CD4-positive, alpha-beta T cell treated with Interferon alpha-2 for 1 hour (primary cell): Measurements from ENCODE around the gene SMARCA2.

ENCODE experiments used
- DNase-seq, 2 donors: peaks; one replicate each; pipeline ENCODE4 v3.0.0-alpha.2; 2020 to 2022

SMARCA2 gene

DNA sequence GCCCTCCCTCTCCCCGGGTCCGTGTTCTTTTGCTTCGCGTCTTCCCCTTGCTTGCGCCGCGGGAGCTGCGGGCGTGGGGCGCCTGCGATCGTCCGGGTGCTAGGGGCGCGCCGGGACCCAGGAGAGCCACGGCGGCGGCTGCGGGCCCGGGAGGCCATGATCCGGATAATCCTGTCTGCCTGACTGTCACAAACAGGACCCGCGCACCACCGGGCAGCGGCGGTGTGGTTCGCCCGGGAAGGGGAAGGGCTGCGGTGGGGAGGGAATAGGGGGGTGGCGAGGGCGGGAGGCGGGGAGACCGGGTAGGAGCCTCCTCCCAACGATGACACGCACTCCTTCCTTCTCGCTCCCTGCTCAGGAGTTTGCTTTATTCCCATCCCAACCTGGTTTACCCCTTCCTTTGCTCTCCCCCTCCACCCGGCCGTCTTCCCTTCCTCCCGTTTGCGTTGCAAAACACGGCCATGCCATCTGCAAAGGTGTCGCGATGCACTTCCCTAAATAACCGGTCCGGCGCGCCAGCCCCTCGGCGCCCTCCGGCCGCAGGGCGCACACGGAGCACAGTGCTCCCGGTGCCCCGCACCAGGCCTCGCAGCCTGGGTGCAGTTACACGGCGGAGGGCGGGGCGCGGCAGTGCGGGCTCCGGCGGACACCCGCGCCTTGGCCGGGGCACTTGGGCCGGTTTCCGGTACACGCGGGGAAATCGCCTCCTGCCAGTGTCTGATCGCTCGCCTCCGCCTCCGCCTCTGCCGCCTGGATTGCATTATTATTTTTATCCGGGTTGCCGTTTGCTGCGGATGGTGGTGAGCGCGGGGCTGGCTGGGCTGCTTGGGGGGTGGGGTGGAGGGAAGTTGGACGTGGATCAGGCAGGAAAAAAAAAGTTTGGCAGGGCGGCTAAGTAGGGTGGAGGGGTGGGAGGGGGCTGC, 1.5 kb downstream of the SMARCA2 start:
- peak; percentile 51 to 73 for DNase-seq

DNA sequence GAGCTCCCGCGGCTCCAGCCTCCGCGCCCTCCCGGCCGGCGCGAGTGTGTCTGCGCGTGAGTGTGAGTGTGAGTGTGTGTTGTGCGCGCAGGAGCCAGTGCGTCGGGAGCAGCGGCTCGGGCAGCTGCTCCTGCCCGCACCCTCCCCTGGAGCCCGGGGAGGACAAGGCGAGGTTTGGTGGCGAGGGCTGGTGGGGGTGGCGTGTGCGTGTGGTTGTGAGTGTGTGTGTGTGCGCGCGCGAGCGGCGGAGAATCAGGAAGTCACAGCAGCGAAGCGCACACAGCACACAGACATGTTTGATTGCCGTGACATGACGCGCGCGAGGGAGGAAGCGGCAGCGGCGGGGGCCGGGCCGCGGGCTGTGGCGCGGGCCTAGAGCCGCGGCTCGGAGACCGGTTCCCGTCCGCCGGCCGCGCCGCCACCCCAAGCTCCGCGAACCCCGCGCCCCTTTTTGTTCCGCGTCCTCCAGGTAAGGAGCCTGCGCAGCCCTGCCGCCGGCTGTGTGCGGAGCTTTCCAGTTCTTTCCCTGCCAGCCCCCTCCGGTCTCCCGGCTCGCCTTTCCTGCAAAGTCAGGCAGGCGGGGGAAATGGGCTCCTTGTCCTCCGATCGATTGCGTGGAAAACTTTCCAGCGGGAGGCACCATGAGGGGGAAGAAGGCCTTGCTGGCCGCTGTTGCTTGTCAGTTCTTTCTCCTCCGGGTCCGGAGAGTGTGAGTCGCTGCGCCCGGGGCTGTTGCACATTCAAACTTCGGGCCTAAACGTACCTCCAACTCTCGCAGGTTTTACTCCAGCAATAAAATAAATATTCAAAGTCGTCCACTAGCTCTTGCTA, 2.4 kb downstream of the SMARCA2 start:
- peak; percentile 87 to 89 for DNase-seq

DNA sequence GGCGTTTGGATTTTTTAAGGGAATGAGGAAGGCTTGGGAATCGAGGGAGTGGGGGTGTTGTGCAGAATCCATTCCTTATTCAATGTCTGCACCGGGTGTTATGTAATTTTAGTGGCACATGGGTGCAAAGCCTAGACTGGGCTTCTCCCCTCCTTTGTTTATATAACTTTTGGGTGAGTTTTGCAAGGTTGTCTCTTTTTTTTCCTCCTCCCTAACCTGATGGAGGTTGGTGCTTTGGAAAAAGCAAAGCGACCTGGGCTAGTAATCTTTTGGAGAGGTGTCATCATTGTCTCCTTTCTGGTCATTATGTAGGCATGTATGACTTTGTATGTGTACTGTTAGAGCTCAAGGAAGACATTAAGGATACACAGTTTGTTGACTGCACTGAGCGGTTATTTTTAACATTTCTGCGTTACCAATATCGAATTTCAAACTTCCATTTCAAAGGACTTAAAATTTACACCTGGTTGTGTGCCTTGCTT, 3.1 kb downstream of the SMARCA2 start:
- peak in 1 of 2 donors; percentile 31 for DNase-seq

DNA sequence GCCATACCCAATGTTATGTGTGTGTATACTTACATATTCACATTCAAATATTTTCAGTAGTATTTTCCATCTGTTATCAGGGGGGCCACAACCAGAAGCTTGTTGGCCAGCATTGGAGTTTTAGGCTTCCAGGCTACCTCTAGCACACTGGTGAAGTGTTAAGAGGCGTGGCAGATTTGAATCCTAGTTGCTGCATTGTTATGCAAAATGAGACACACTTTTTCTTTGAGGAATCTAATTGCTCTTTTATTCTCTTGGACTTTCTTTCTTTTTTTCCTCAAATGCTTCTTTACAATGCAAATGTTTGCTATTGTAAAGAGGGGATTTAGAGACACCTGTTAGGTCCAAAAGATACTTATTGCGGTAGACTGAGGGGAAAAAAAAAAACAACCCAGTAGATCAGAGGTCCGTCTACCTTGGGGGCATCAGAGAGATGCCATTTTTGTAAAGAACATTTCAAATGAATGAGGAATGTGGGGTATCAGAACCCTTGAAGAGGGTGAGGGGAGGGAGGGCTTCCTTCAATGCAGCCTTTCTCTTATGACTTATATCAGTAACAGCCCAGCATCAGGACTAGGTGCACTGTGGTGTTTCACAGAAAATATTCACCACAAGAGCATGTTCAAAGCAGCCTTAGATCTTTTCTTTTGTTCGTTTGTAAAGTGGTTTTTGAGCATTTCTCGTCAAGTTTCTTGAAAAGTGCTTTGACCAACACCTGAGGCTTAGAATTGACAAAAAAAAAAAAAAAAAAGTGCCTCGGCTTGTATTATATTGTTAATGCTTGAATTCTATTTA, 3.8 kb downstream of the SMARCA2 start:
- peak; percentile 35 to 79 for DNase-seq

GRCh38 chr9:2019723-2020122, 4.6 kb downstream of the SMARCA2 start:
- DNase-seq, result no peak

GRCh38 chr9:2021731-2022130, 6.6 kb downstream of the SMARCA2 start:
- no peak for DNase-seq

GRCh38 chr9:2022560-2022959, 7.4 kb downstream of the SMARCA2 start:
- DNase-seq, result peak in 1 of 2 donors; percentile 68

GRCh38 chr9:2023042-2023441, 7.9 kb downstream of the SMARCA2 start:
- DNase-seq, result no peak

GRCh38 chr9:2023532-2023931, 8.4 kb downstream of the SMARCA2 start:
- no peak for DNase-seq

- DNase-seq, result no peak
These were observed 10.0 kb downstream of the SMARCA2 start for GRCh38 chr9:2024888-2025782.

DNA sequence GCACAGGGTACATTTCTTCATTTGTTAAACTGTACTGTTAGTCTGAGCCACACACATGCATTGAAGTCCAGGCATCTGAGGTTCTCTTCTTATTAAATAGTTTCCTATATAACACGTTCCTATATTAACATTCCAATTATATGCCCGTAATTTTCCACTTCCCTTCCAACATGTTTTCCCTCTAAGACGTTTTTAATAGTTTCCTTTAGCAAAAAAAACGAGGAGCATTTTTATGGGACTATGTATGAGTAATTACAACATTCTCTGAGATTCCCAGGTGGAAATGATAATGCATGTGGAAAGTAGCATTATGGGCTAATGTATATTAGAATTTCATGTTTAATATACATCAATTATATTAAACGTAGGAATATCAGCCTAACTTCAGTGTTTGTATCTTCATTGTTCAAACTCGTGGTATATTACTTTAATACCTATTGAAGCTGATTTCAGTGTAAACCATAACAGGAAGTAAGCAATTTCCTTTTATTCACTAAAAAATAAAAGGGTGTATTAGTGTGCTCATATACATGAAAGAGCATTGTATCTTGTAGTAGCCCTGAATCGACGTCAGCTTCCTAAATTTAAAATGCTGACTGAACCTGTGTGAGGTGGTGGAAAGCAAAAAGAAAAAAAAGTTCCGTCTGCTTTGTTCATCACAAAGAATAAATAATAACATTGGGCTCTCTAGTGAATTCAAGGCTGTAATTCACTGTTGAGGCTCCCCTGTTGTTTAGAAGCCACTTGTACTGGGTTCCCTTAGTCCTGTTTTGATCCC, 11.3 kb downstream of the SMARCA2 start:
- peak in 1 of 2 donors; percentile 69 for DNase-seq

DNA sequence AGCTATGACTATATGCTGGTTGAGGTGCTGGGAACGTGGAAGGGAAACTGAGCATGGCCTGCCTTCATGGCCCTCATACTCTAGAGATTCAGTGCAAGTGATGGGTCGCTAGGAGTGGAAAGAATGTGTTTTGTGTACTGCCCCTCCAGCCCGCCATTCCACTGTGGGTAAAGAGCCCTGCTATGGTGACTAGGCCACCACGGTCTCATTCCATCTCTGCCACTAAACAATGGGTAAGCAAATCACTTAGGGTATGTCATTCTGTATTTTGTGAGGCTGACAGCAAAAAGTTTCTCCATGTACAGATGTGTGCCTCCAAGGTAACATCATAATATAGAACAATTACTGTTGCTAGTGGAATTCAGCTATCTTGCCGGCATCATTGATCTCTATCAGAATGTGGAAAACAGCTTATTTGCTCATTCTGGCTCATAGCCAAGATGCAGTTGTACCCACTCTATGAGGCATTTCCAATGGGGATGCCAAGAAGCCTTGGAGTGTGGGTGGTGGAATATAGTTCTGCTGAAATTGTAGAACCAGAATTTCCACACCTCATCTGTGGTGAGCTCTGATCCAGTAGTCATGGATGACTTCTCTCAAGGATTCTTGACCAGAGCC, 12.5 kb downstream of the SMARCA2 start:
- DNase-seq, result no peak

- DNase-seq, result no peak
These were observed 13.7 kb downstream of the SMARCA2 start for GRCh38 chr9:2028888-2029287.

- DNase-seq, result no peak
These were observed 14.6 kb downstream of the SMARCA2 start for GRCh38 chr9:2029666-2030170.

DNA sequence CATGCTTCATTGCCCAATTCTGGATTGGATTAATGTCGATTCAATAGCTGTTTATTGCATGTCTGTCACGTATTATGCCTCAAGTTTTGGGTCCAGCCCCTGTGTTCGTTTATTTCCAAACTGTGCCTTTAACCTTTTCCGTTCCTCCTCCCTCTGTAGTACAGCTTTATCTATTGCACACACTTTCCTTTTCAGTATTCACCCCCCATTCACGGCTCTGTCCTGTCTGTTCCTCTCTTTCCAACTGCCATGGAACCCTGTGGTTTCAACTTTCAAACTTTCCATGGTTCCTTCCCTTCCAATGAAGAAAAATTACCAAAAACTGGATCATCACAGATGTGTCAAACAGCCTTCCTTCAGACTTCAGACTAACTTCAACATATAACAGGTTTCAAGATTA, 17.1 kb downstream of the SMARCA2 start:
- no peak for DNase-seq

DNA sequence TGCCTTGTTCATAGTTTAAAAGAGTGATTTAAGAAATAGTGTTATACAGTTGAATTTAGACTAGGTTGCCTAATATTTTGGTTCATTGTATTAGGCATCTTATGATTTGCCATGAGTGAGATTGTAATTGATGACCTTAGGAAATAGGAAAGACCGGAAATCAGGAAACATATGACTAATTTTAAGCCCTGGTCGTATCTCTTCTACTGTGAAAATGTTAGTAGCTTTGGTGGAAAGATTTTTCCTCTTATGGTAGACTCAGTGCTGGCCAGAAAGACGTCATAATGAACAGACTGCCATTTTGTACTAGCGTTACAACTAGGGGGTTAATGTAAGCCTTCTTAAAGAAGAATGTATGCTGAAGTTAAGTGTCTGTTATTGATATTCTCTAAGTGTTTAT, 21.7 kb downstream of the SMARCA2 start:
- no peak for DNase-seq

- no peak for DNase-seq
These were observed 24.4 kb downstream of the SMARCA2 start for GRCh38 chr9:2039294-2040180.

DNA sequence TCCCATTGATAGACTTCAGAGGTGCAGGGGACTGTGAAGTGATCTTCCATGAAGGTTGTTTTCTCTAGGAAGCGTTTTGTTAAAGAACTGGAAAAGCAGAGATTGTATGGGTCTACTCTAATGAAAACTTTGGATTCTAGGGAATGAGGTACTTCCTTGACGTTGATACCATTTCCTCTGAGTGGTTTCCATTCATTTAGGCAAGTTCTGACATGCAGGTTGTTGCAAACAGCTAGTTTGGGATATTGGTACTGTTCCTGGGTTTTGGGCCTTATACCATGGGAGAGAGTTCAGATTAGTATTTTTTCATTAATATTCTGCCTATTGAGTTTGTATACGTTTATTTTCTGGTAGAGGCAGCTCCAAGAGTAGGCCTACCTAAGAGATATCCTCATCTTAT, 25.7 kb downstream of the SMARCA2 start:
- DNase-seq, result no peak

- no peak for DNase-seq
These were observed 26.6 kb downstream of the SMARCA2 start for GRCh38 chr9:2041736-2042135.
